OCI-LY3 (cell line): ENCODE measurements around the gene NAV2.

ENCODE experiments used
- CTCF ChIP-seq: fragments of 200-600, 300-600 bp; sonication (generic); IDR thresholded peaks from 2 replicates; pipeline ENCODE4 v1.5.1; 2014; ENCODE audit warnings: antibody characterized with exemption, low read length, low read depth
- EZH2phosphoT487 ChIP-seq: fragments of 200-600 bp; shearing (Covaris generic); IDR thresholded peaks from 2 replicates; pipeline ENCODE4 v1.6.1; 2018; ENCODE audit warnings: antibody characterized with exemption, mixed run types, low read depth

GRCh38 chr11:20024172-20024935, 311.7 kb downstream of the NAV2 start:
- TF ChIP-seq CTCF (no peak), EZH2phosphoT487 (no peak)
